ENCODE results near the gene PAGE4.

The PAGE4 gene

GRCh38 chrX:49829016-49829415, at the start of gene PAGE4:
Gene PAGE4, plus strand, starts transcription at chrX:49829303. Its CDS starts 1,126 bp downstream, at chrX:49830429.
- Histone ChIP-seq H3K27me3 (ENCODE audit: insufficient read depth, low read length) (peaks cover 5% of the 10 kb centered on the region), H3K4me1 (ENCODE audit: insufficient read depth, low read length) (no peaks in the 10 kb centered on the region), H3K4me3 (ENCODE audit: low read length) (no peak within 1 kb of the TSS), H3K36me3 (ENCODE audit: insufficient read depth, low read length) (no peaks in the 10 kb centered on the region), H3K9me3 (ENCODE audit: low read length) (no peaks in the 10 kb centered on the region), H2AFZ (ENCODE audit: low read depth, low read length) (no peak within 1 kb of the TSS)

GRCh38 chrX:49784747-49785280, 44.3 kb upstream of the PAGE4 start:
- H3K27me3 ChIP-seq (ENCODE audit: insufficient read depth, low read length) = peaks cover 8% of the 10 kb centered on the region
- H3K9me3 ChIP-seq (ENCODE audit: low read length) = no peaks in the 10 kb centered on the region
- no peak overlapping the region for H3K4me3 ChIP-seq (ENCODE audit: low read length)
- no peaks in the 10 kb centered on the region for H3K4me1 ChIP-seq (ENCODE audit: insufficient read depth, low read length)
- H2AFZ ChIP-seq (ENCODE audit: low read depth, low read length) = no peak overlapping the region
- no peaks in the 10 kb centered on the region for H3K36me3 ChIP-seq (ENCODE audit: insufficient read depth, low read length)

- no peaks in the 10 kb centered on the region for H3K4me1 ChIP-seq (ENCODE audit: insufficient read depth, low read length)
- H3K4me3 ChIP-seq (ENCODE audit: low read length) = no peak overlapping the region
- H3K27me3 ChIP-seq (ENCODE audit: insufficient read depth, low read length) = peaks cover 8% of the 10 kb centered on the region
- H3K36me3 ChIP-seq (ENCODE audit: insufficient read depth, low read length) = no peaks in the 10 kb centered on the region
- H2AFZ ChIP-seq (ENCODE audit: low read depth, low read length) = no peak overlapping the region
- H3K9me3 ChIP-seq (ENCODE audit: low read length) = no peaks in the 10 kb centered on the region
Observed at GRCh38 chrX:49792376-49792775, 36.7 kb upstream of the PAGE4 start.

GRCh38 chrX:49793686-49794085, 35.4 kb upstream of the PAGE4 start:
- Histone ChIP-seq H3K9me3 (ENCODE audit: low read length) (no peaks in the 10 kb centered on the region), H3K4me1 (ENCODE audit: insufficient read depth, low read length) (no peaks in the 10 kb centered on the region), H3K27me3 (ENCODE audit: insufficient read depth, low read length) (peaks cover 3% of the 10 kb centered on the region)

GRCh38 chrX:49799828-49800227, 29.3 kb upstream of the PAGE4 start:
- H3K27me3 ChIP-seq (ENCODE audit: insufficient read depth, low read length) = no peaks in the 10 kb centered on the region
- H3K9me3 ChIP-seq (ENCODE audit: low read length) = no peaks in the 10 kb centered on the region
- H3K36me3 ChIP-seq (ENCODE audit: insufficient read depth, low read length) = no peaks in the 10 kb centered on the region
- H3K4me1 ChIP-seq (ENCODE audit: insufficient read depth, low read length) = no peaks in the 10 kb centered on the region
- no peak overlapping the region for H2AFZ ChIP-seq (ENCODE audit: low read depth, low read length)
- no peak overlapping the region for H3K4me3 ChIP-seq (ENCODE audit: low read length)

More at GRCh38 chrX:49793686-49794085, 35.4 kb upstream of the PAGE4 start:
- H3K36me3 ChIP-seq (ENCODE audit: insufficient read depth, low read length) = no peaks in the 10 kb centered on the region
- no peak overlapping the region for H2AFZ ChIP-seq (ENCODE audit: low read depth, low read length)
- H3K4me3 ChIP-seq (ENCODE audit: low read length) = no peak overlapping the region

- H3K27me3 ChIP-seq (ENCODE audit: insufficient read depth, low read length) = no peaks in the 10 kb centered on the region
- H3K4me1 ChIP-seq (ENCODE audit: insufficient read depth, low read length) = no peaks in the 10 kb centered on the region
- H3K4me3 ChIP-seq (ENCODE audit: low read length) = no peak overlapping the region
- no peaks in the 10 kb centered on the region for H3K9me3 ChIP-seq (ENCODE audit: low read length)
- H2AFZ ChIP-seq (ENCODE audit: low read depth, low read length) = no peak overlapping the region
- no peaks in the 10 kb centered on the region for H3K36me3 ChIP-seq (ENCODE audit: insufficient read depth, low read length)
Observed at GRCh38 chrX:49809891-49810632, 19.0 kb upstream of the PAGE4 start.

- Histone ChIP-seq H3K36me3 (ENCODE audit: insufficient read depth, low read length) (no peaks in the 10 kb centered on the region), H2AFZ (ENCODE audit: low read depth, low read length) (no peak overlapping the region), H3K4me3 (ENCODE audit: low read length) (no peak overlapping the region), H3K9me3 (ENCODE audit: low read length) (no peaks in the 10 kb centered on the region), H3K4me1 (ENCODE audit: insufficient read depth, low read length) (no peaks in the 10 kb centered on the region), H3K27me3 (ENCODE audit: insufficient read depth, low read length) (no peaks in the 10 kb centered on the region)
Observed at GRCh38 chrX:49812177-49812576, 16.9 kb upstream of the PAGE4 start.

GRCh38 chrX:49816435-49816834, 12.7 kb upstream of the PAGE4 start:
- Histone ChIP-seq H3K27me3 (ENCODE audit: insufficient read depth, low read length) (no peaks in the 10 kb centered on the region), H3K4me3 (ENCODE audit: low read length) (no peak overlapping the region), H3K4me1 (ENCODE audit: insufficient read depth, low read length) (no peaks in the 10 kb centered on the region), H2AFZ (ENCODE audit: low read depth, low read length) (no peak overlapping the region), H3K9me3 (ENCODE audit: low read length) (no peaks in the 10 kb centered on the region), H3K36me3 (ENCODE audit: insufficient read depth, low read length) (no peaks in the 10 kb centered on the region)

- Histone ChIP-seq H3K9me3 (ENCODE audit: low read length) (no peaks in the 10 kb centered on the region), H2AFZ (ENCODE audit: low read depth, low read length) (no peak overlapping the region), H3K4me3 (ENCODE audit: low read length) (no peak overlapping the region), H3K27me3 (ENCODE audit: insufficient read depth, low read length) (peaks cover 10% of the 10 kb centered on the region), H3K36me3 (ENCODE audit: insufficient read depth, low read length) (no peaks in the 10 kb centered on the region), H3K4me1 (ENCODE audit: insufficient read depth, low read length) (peaks cover 9% of the 10 kb centered on the region)
Observed at GRCh38 chrX:49838374-49838773, 9.3 kb downstream of the PAGE4 start.

GRCh38 chrX:49840679-49841078, 11.6 kb downstream of the PAGE4 start:
- no peaks in the 10 kb centered on the region for H3K36me3 ChIP-seq (ENCODE audit: insufficient read depth, low read length)
- peaks cover 22% of the 10 kb centered on the region for H3K4me1 ChIP-seq (ENCODE audit: insufficient read depth, low read length)
- no peaks in the 10 kb centered on the region for H3K9me3 ChIP-seq (ENCODE audit: low read length)
- no peak overlapping the region for H2AFZ ChIP-seq (ENCODE audit: low read depth, low read length)
- peaks cover 7% of the 10 kb centered on the region for H3K27me3 ChIP-seq (ENCODE audit: insufficient read depth, low read length)
- no peak overlapping the region for H3K4me3 ChIP-seq (ENCODE audit: low read length)

GRCh38 chrX:49842621-49843020, 13.5 kb downstream of the PAGE4 start:
- H3K36me3 ChIP-seq (ENCODE audit: insufficient read depth, low read length) = no peaks in the 10 kb centered on the region
- H3K4me3 ChIP-seq (ENCODE audit: low read length) = no peak overlapping the region
- H3K4me1 ChIP-seq (ENCODE audit: insufficient read depth, low read length) = peaks cover 22% of the 10 kb centered on the region
- no peaks in the 10 kb centered on the region for H3K27me3 ChIP-seq (ENCODE audit: insufficient read depth, low read length)
- no peaks in the 10 kb centered on the region for H3K9me3 ChIP-seq (ENCODE audit: low read length)
- H2AFZ ChIP-seq (ENCODE audit: low read depth, low read length) = no peak overlapping the region

- Histone ChIP-seq H3K36me3 (ENCODE audit: insufficient read depth, low read length) (no peaks in the 10 kb centered on the region), H3K4me3 (ENCODE audit: low read length) (no peak overlapping the region), H3K4me1 (ENCODE audit: insufficient read depth, low read length) (peaks cover 22% of the 10 kb centered on the region), H3K9me3 (ENCODE audit: low read length) (no peaks in the 10 kb centered on the region), H2AFZ (ENCODE audit: low read depth, low read length) (no peak overlapping the region), H3K27me3 (ENCODE audit: insufficient read depth, low read length) (no peaks in the 10 kb centered on the region)
Observed at GRCh38 chrX:49844611-49845010, 15.5 kb downstream of the PAGE4 start.

GRCh38 chrX:49845701-49846403, 16.7 kb downstream of the PAGE4 start:
- no peak overlapping the region for H2AFZ ChIP-seq (ENCODE audit: low read depth, low read length)
- no peak overlapping the region for H3K4me3 ChIP-seq (ENCODE audit: low read length)
- H3K36me3 ChIP-seq (ENCODE audit: insufficient read depth, low read length) = no peaks in the 10 kb centered on the region
- no peaks in the 10 kb centered on the region for H3K27me3 ChIP-seq (ENCODE audit: insufficient read depth, low read length)
- H3K9me3 ChIP-seq (ENCODE audit: low read length) = no peaks in the 10 kb centered on the region
- H3K4me1 ChIP-seq (ENCODE audit: insufficient read depth, low read length) = peaks cover 21% of the 10 kb centered on the region
